AG09309 (cell line): Measurements from ENCODE around the gene PLEKHA6.

Source experiments
- DNase-seq: peaks from one replicate; pipeline ENCODE4 v3.0.0-alpha.2; 2010; ENCODE audit warnings: low read depth
- H3K4me3 ChIP-seq: 2 replicates; pipeline ENCODE4 v1.5.1; 2011; ENCODE audit warnings: mild to moderate bottlenecking, low read depth, low read length, moderate library complexity; ENCODE audit not compliant: control insufficient read depth
- TF ChIP-seq, protein P1 (sequence below): IDR thresholded peaks from 2 replicates; pipeline ENCODE4 v1.5.1; 2011; ENCODE audit warnings: mild to moderate bottlenecking, low read depth, low read length, inconsistent platforms; ENCODE audit not compliant: insufficient read depth, control insufficient read depth; ENCODE audit errors: missing control alignments

Gene PLEKHA6

DNA sequence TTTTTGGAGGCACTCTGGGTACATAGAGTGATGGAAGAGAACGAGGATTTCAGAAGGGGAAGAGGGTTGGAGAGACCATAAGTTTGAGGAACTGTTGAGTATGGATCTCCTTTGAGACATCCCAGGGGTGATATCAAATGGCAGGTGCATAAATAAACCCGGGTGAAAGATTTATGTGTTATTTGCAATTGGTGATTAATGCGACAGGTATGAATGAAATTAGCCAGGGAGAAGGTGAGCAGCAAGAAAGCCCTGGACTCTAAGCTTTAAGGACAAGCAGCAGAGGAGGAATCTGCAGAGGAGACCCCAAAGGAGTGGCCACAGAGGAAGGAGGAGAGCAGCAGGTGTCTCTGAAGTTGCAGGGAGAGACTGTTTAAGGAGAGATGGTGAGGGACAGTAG, 184.8 kb downstream of the PLEKHA6 start:
- TF ChIP-seq, protein P1, sequence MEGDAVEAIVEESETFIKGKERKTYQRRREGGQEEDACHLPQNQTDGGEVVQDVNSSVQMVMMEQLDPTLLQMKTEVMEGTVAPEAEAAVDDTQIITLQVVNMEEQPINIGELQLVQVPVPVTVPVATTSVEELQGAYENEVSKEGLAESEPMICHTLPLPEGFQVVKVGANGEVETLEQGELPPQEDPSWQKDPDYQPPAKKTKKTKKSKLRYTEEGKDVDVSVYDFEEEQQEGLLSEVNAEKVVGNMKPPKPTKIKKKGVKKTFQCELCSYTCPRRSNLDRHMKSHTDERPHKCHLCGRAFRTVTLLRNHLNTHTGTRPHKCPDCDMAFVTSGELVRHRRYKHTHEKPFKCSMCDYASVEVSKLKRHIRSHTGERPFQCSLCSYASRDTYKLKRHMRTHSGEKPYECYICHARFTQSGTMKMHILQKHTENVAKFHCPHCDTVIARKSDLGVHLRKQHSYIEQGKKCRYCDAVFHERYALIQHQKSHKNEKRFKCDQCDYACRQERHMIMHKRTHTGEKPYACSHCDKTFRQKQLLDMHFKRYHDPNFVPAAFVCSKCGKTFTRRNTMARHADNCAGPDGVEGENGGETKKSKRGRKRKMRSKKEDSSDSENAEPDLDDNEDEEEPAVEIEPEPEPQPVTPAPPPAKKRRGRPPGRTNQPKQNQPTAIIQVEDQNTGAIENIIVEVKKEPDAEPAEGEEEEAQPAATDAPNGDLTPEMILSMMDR = no peak
- H3K4me3 ChIP-seq = no peak overlapping the region
- DNase-seq = no peak

GRCh38 chr1:204172404-204173029, 187.2 kb downstream of the PLEKHA6 start:
- TF ChIP-seq, protein P1 = no peak
- H3K4me3 ChIP-seq = no peak overlapping the region
- no peak for DNase-seq

DNA sequence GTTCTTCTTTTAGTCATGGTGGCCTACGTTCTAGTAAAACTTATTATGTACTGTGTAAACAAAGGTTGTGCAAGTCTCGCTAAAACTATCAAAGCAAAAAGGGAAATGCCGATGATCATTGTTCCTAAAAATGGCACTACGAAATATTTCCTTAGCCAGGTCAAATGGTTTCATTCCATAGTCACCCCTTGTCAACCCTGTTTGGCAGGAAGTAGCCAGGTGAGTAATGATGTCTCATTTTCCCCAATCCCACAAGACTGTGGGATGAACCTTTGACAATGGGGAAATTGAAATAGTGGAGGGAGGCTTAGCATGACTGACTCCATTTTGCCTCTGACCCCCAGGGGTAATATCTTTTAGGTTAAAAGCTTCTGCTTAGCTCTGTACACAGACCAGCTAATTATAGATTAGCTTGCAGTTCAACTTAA, 188.0 kb downstream of the PLEKHA6 start:
- H3K4me3 ChIP-seq = no peak overlapping the region
- peak; percentile 25 for DNase-seq

DNA sequence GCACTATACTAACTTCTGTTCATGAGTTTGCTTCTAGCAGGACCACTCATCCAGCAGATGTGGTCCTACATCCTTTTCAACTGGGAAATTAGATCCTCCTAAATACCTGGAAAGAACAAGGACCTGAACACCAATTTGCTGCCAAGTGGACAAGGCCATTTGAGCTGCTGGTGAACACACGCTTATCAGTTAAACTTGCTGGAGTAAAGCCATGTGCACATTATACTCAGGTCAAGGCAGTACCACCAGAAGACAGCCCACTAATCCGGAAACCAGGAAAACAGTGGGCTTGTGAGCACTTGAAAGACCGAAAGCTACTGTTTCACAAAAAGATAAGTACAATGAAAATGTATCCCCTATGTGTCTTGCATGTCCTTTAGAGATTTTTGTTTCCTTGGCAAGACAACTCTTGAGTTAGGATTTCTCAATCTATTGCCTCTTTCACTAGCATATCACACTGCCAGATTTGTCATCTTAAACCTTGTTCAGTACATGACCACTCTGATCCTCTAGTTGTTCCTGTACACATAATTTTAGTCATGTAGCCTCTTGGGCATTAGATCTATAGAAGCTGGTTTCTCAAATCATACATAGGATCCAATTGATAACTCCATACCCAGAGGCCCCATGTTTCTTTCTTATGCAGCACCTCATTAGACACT, 189.1 kb downstream of the PLEKHA6 start:
- H3K4me3 ChIP-seq = no peak overlapping the region
- DNase-seq = no peak
- TF ChIP-seq, protein P1 = no peak

More for the DNA sequence above, 188.0 kb downstream of the PLEKHA6 start:
- TF ChIP-seq, protein P1 = no peak

GRCh38 chr1:204169858-204170257, 189.9 kb downstream of the PLEKHA6 start:
- DNase-seq = no peak
- no peak overlapping the region for H3K4me3 ChIP-seq
- TF ChIP-seq, protein P1 = no peak
